K562 treated with DMSO at 1 percent for 24 hours (cell line): ENCODE data around the gene CENPB. TPM values are rescaled to one million over a fixed set of nuclear protein-coding genes. Genes with fewer than 3 reads are reported as not detected.

ENCODE experiments used
- total RNA-seq: library from RNA; unstranded; fragments of 300-600 nt; gene quantifications from 2 replicates; pipeline ENCODE4 v1.2.3, GENCODE V29; 2022; ENCODE audit warnings: low read depth; ENCODE audit not compliant: insufficient read depth

CENPB gene
- total RNA-seq: 75.1 and 76.6 TPM in 2 replicates

GRCh38 chr20:3786665-3787323, at the start of gene CENPB:
Gene CENPB, minus strand, starts transcription at chr20:3786740. Its CDS starts 257 bp downstream, at chr20:3786483.

GRCh38 chr20:3820048-3820900, 33.7 kb upstream of the CENPB start, which contains the start of gene AP5S1:
Gene AP5S1, plus strand, starts transcription at chr20:3820547. Its CDS starts 1,571 bp downstream, at chr20:3822118.

GRCh38 chr20:3795511-3796468, 9.2 kb upstream of the CENPB start, which contains the start of gene CDC25B:
Gene CDC25B, plus strand, starts transcription at chr20:3796310. Its CDS starts 222 bp downstream, at chr20:3796532.

GRCh38 chr20:3781153-3781910, 5.2 kb downstream of the CENPB start, which contains the start of gene SPEF1:
Gene SPEF1, minus strand, starts transcription at chr20:3781448. Its CDS starts 161 bp downstream, at chr20:3781287.

GRCh38 chr20:3767427-3768341, 18.9 kb downstream of the CENPB start, which contains the start of gene ADISSP:
Gene ADISSP, minus strand, starts transcription at chr20:3767753. Its CDS starts 7,653 bp downstream, at chr20:3760100.

Other genes with a start within 250 kb of the CENPB start
- gene GFRA4, start 123.3 kb downstream of the CENPB start, total RNA-seq: not detected in 2 replicates
- gene ADAM33, start 104.7 kb downstream of the CENPB start, total RNA-seq: not detected in 2 replicates
- gene SIGLEC1, start 74.1 kb downstream of the CENPB start, total RNA-seq: not detected in 2 replicates
- gene HSPA12B, start 54.1 kb downstream of the CENPB start, total RNA-seq: 0.24 and 0.93 TPM in 2 replicates
- gene ADISSP, start 19.0 kb downstream of the CENPB start, total RNA-seq: 27.0 and 34.6 TPM in 2 replicates
- 0.32 TPM in 1 of 2 replicates, not detected in the other for gene SPEF1, start 5.3 kb downstream of the CENPB start, total RNA-seq
- 57.5 and 58.6 TPM in 2 replicates for gene CDC25B, start 9.6 kb upstream of the CENPB start, total RNA-seq
- 11.0 and 13.1 TPM in 2 replicates for gene AP5S1, start 33.8 kb upstream of the CENPB start, total RNA-seq
- 19.0 and 19.1 TPM in 2 replicates for gene MAVS, start 60.1 kb upstream of the CENPB start, total RNA-seq
- 28.0 and 35.6 TPM in 2 replicates for gene PANK2, start 102.6 kb upstream of the CENPB start, total RNA-seq
- gene RNF24, start 228.8 kb upstream of the CENPB start, total RNA-seq: 29.2 and 29.5 TPM in 2 replicates